Mesodermal cell (in vitro differentiated cells): ENCODE data around the gene TRAF3. TPM values are rescaled to one million over a fixed set of nuclear protein-coding genes. Genes with fewer than 3 reads are reported as not detected.

Source experiments
- H3K27ac ChIP-seq: 2 replicates; pipeline ENCODE4 v1.7.0; 2013; ENCODE audit warnings: mild to moderate bottlenecking, low read depth, low read length, moderate library complexity; ENCODE audit not compliant: severe bottlenecking
- H3K36me3 ChIP-seq: 2 replicates; pipeline ENCODE4 v1.7.1; 2013; ENCODE audit warnings: mild to moderate bottlenecking, low read length, moderate library complexity; ENCODE audit not compliant: control insufficient read depth, insufficient read depth
- H3K4me1 ChIP-seq: one replicate; pipeline ENCODE4 v1.7.1; 2013; ENCODE audit warnings: mild to moderate bottlenecking, low read length; ENCODE audit not compliant: insufficient read depth, control insufficient read depth, poor library complexity, severe bottlenecking
- H3K4me3 ChIP-seq: 2 replicates; pipeline ENCODE4 v1.7.0; 2013; ENCODE audit warnings: low read length, control low read depth, mild to moderate bottlenecking; ENCODE audit not compliant: insufficient read depth, poor library complexity, severe bottlenecking; ENCODE audit errors: extremely low read depth
- H3K9me3 ChIP-seq: 2 replicates; pipeline ENCODE4 v1.7.1; 2013; ENCODE audit warnings: mild to moderate bottlenecking, low read length, moderate library complexity; ENCODE audit not compliant: control insufficient read depth
- whole genome bisulfite sequencing, 2 experiments: methylation state at CpG; one replicate each; pipeline ENCODE4 v1.1.5; 2013; ENCODE audit warnings: missing lambda C conversion rate in 2 of 2; ENCODE audit not compliant: insufficient coverage in 2 of 2; 5-methylcytosine and 5-hydroxymethylcytosine counted together
- polyA plus RNA-seq, 2 experiments: library from polyadenylated mRNA; stranded (reverse); fragments of 50-300 nt; gene quantifications; one replicate each; pipeline ENCODE4 v1.2.3, GENCODE V29; 2013

TRAF3 gene
- polyA plus RNA-seq (2013, experiment 1 of 2) = 15.2 TPM
- polyA plus RNA-seq (2013, experiment 2 of 2) = 14.6 TPM

- H3K4me3 ChIP-seq = peak within 1 kb of the TSS; percentile 69
- 35 to 59% methylated on average over 47 to 79 of the region's 163 CpGs for WGBS, 2 experiments
These were observed at the start of gene TRAF3 for GRCh38 chr14:102776761-102777710. TRAF3 (plus strand) TSS chr14:102777449; CDS start chr14:102870202, 92,753 bp downstream.

GRCh38 chr14:102728501-102728900 is 48.7 kb upstream of the TRAF3 start:
- H3K36me3 ChIP-seq = peaks cover 82% of the 10 kb centered on the region
- WGBS, 2 experiments = 88 to 100% methylated on average over 5 to 6 of the region's 6 CpGs
- no peaks in the 10 kb centered on the region for H3K9me3 ChIP-seq
- H3K27ac ChIP-seq = peak overlapping the region; percentile 30
- H3K4me1 ChIP-seq = peaks cover 2% of the 10 kb centered on the region
- H3K4me3 ChIP-seq = no peak overlapping the region

More at GRCh38 chr14:102776761-102777710, at the start of gene TRAF3:
- Histone ChIP-seq H3K36me3 (peaks cover 3% of the 10 kb centered on the region), H3K4me1 (peaks cover 14% of the 10 kb centered on the region), H3K9me3 (no peaks in the 10 kb centered on the region), H3K27ac (peak within 1 kb of the TSS; percentile 77)

- WGBS, 2 experiments = 100% methylated on average over 1 of the region's 6 CpGs; no CpG with 5 or more reads in 1 of the 2 experiments
- peaks cover 79% of the 10 kb centered on the region for H3K36me3 ChIP-seq
These were observed 48.0 kb upstream of the TRAF3 start for GRCh38 chr14:102729268-102729667.

GRCh38 chr14:102729825-102730224 is 47.4 kb upstream of the TRAF3 start:
- H3K36me3 ChIP-seq = peaks cover 73% of the 10 kb centered on the region
- no peaks in the 10 kb centered on the region for H3K9me3 ChIP-seq
- 88% methylated on average over 5 to 6 of the region's 8 CpGs for WGBS, 2 experiments
- no peak overlapping the region for H3K27ac ChIP-seq
- H3K4me1 ChIP-seq = peaks cover 2% of the 10 kb centered on the region
- H3K4me3 ChIP-seq = no peak overlapping the region

More at GRCh38 chr14:102729268-102729667, 48.0 kb upstream of the TRAF3 start:
- no peak overlapping the region for H3K4me3 ChIP-seq
- H3K27ac ChIP-seq = no peak overlapping the region
- peaks cover 2% of the 10 kb centered on the region for H3K4me1 ChIP-seq
- no peaks in the 10 kb centered on the region for H3K9me3 ChIP-seq

GRCh38 chr14:102731101-102731870 is 46.0 kb upstream of the TRAF3 start:
- Histone ChIP-seq H3K9me3 (no peaks in the 10 kb centered on the region), H3K4me3 (no peak overlapping the region), H3K27ac (no peak overlapping the region), H3K4me1 (peaks cover 2% of the 10 kb centered on the region), H3K36me3 (peaks cover 65% of the 10 kb centered on the region)
- 96% methylated on average over 9 to 14 of the region's 15 CpGs for WGBS, 2 experiments

GRCh38 chr14:102731871-102732800 is 45.1 kb upstream of the TRAF3 start:
- Histone ChIP-seq H3K27ac (no peak overlapping the region), H3K4me1 (peaks cover 2% of the 10 kb centered on the region), H3K4me3 (no peak overlapping the region), H3K36me3 (peaks cover 64% of the 10 kb centered on the region), H3K9me3 (no peaks in the 10 kb centered on the region)
- WGBS, 2 experiments = 87 to 92% methylated on average over 9 to 10 of the region's 13 CpGs

- peaks cover 66% of the 10 kb centered on the region for H3K36me3 ChIP-seq
- H3K4me1 ChIP-seq = no peaks in the 10 kb centered on the region
- whole genome bisulfite sequencing, 2 experiments = 91 to 95% methylated on average over 8 to 10 of the region's 10 CpGs
- no peaks in the 10 kb centered on the region for H3K9me3 ChIP-seq
- no peak overlapping the region for H3K4me3 ChIP-seq
- H3K27ac ChIP-seq = no peak overlapping the region
These were observed 44.3 kb upstream of the TRAF3 start for GRCh38 chr14:102732924-102733323.

- WGBS, 2 experiments = 83 to 93% methylated on average over 7 of the region's 11 CpGs
- H3K4me1 ChIP-seq = no peaks in the 10 kb centered on the region
- H3K4me3 ChIP-seq = no peak overlapping the region
- H3K9me3 ChIP-seq = no peaks in the 10 kb centered on the region
- peaks cover 62% of the 10 kb centered on the region for H3K36me3 ChIP-seq
- H3K27ac ChIP-seq = no peak overlapping the region
These were observed 43.9 kb upstream of the TRAF3 start for GRCh38 chr14:102733326-102733725.

- H3K4me3 ChIP-seq = no peak overlapping the region
- H3K36me3 ChIP-seq = peaks cover 53% of the 10 kb centered on the region
- 92 to 96% methylated on average over 10 to 12 of the region's 12 CpGs for WGBS, 2 experiments
- H3K4me1 ChIP-seq = no peaks in the 10 kb centered on the region
- no peak overlapping the region for H3K27ac ChIP-seq
- H3K9me3 ChIP-seq = no peaks in the 10 kb centered on the region
These were observed 42.8 kb upstream of the TRAF3 start for GRCh38 chr14:102734436-102734835.

- WGBS, 2 experiments = 83 to 87% methylated on average over 2 to 3 of the region's 3 CpGs
- no peaks in the 10 kb centered on the region for H3K4me1 ChIP-seq
- peaks cover 32% of the 10 kb centered on the region for H3K36me3 ChIP-seq
- no peak overlapping the region for H3K4me3 ChIP-seq
- H3K27ac ChIP-seq = no peak overlapping the region
- H3K9me3 ChIP-seq = peaks cover 9% of the 10 kb centered on the region
These were observed 40.3 kb upstream of the TRAF3 start for GRCh38 chr14:102736956-102737355.
